Stimulated activated CD4-positive, alpha-beta T cell treated with anti-CD3 and anti-CD28 coated beads, TNF-alpha, amount 100 ng/mL, for 48 hours (primary cell): ENCODE measurements around the gene PTF1A.
"Not testable (repeated sequence)": the region's sequence is repeated elsewhere in the genome, so short reads cannot be mapped to it uniquely, and the experiment has no call there.

ENCODE experiments used
- DNase-seq, 3 donors: peaks; one replicate each; pipeline ENCODE4 v3.0.0-alpha.2; 2020; ENCODE audit warnings: low read depth in 3 of 3

The PTF1A gene

GRCh38 chr10:23203369-23204325, 11.5 kb downstream of the PTF1A start:
- no peak for DNase-seq

- DNase-seq = no peak
Measured at GRCh38 chr10:23204773-23205172, 12.7 kb downstream of the PTF1A start.

- no peak for DNase-seq
Measured at GRCh38 chr10:23205972-23206642, 14.0 kb downstream of the PTF1A start.

DNA sequence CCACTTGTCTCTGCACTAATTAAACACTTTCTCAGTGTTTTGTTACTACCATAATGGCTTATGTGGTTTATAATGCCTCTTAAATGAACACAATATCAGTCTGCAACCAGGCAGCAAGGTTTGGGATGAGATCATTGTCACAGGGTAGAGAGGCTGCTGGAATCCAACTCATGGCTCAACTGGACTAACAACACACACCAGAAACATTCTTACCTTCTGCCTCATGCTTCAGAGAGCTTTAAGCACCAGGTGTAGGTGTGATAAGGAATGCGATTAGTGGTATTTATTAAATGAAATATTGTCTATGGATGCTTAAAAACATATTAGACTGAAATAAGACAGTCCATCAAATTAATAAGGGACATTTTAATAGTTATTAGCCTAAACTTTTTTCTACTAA, 25.4 kb downstream of the PTF1A start:
- no peak for DNase-seq

DNA sequence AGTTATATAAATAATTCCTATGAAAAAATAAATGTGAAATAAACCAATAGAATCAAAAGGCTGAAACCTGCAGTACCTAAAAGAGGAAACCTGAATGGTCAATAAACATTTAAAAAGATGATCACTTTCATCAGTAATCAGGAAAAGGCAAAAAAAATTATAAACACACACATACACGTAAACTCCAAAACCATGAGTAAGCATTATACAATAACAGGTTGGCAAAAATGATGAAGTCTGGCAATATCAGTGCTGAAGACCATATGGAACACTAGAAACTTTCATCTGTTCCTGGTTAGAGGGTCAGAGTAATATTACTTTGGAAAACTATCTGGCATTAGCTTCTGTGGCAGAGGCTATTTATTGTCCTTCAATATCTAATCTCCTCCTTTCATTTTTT, 38.5 kb downstream of the PTF1A start:
- no peak for DNase-seq

DNA sequence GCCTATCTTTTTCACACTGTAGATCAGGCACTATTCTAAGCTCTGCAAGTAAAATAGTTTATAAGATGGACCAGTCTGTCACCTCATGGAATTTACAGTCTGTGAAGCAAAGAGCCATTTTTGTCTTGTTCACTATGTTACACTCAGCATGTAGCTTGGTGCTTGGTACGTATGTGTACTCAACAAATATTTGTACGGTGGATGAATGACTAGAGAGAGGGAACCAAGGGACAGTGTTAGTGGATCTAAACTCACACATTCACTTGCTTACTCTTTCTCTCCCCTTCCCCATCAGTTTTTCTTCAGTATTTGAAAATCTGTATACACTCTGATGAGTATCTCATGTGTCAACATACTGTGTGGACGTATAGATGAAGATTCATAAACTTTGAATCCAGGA, 45.9 kb downstream of the PTF1A start:
- no peak for DNase-seq

DNA sequence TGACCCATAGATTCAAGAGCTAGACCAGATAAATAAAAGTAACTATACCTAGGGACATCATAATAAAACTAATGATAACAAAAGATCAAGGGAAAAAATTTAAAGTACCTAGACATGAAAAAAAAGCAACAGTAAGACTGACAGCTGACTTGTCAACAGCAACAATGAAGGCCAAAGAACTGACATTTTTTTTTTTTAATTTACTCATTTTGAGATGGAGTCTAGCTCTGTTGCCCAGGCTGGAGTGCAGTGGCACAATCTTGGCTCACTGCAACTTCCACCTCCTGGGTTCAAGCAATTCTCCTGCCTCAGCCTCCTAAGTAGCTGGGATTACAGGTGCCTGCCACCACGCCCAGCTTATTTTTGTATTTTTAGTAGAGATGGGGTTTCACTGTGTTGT, 49.7 kb downstream of the PTF1A start:
- DNase-seq = not testable (repeated sequence)
